Ovary (tissue), 9 donors: ENCODE results near the gene MSLN. TPM values are rescaled to one million over a fixed set of nuclear protein-coding genes. Genes with fewer than 3 reads are reported as not detected.

Experiments
- DNase-seq, 5 donors: peaks; one replicate each; pipeline ENCODE4 v3.0.0-alpha.2; 2019 to 2020
- H3K27ac ChIP-seq, 2 donors: fragments of 200-600 bp; one replicate each; pipeline versions ENCODE4 v1.5.1 to v1.8.0; 2019 to 2022
- H3K27me3 ChIP-seq: fragments of 200-600 bp; one replicate; pipeline ENCODE4 v1.8.0; 2022
- H3K36me3 ChIP-seq: fragments of 200-600 bp; sonication (generic); one replicate; pipeline ENCODE4 v1.5.1; 2019
- H3K4me1 ChIP-seq: one replicate; pipeline ENCODE4 v1.8.1; 2013; ENCODE audit warnings: mild to moderate bottlenecking, moderate library complexity; ENCODE audit not compliant: insufficient read depth
- H3K4me3 ChIP-seq: fragments of 200-600 bp; sonication (generic); one replicate; pipeline ENCODE4 v1.5.1; 2017
- H3K9me3 ChIP-seq, 2 donors: fragments of 200-600 bp in 1 of 2; sonication (generic) in 1 of 2; one replicate each; pipeline versions ENCODE4 v1.5.1 to v1.8.1; 2013 to 2019; ENCODE audit warnings: mild to moderate bottlenecking in 1 of 2, moderate library complexity in 1 of 2
- CTCF ChIP-seq, 3 donors: fragments of 450-650 bp in 2 of 3; fragments of 200-600 bp in 1 of 3; IDR thresholded peaks; one replicate each; pipeline versions ENCODE4 v1.5.1 to v1.8.0; 2016 to 2022; ENCODE audit warnings: antibody characterized with exemption in 3 of 3, mild to moderate bottlenecking in 1 of 3
- EP300 ChIP-seq: sonication (generic); formaldehyde crosslinking; IDR thresholded peaks from one replicate; pipeline ENCODE4 v1.6.1; 2017; ENCODE audit warnings: antibody characterized with exemption
- POLR2A ChIP-seq: fragments of 450-650 bp; IDR thresholded peaks from one replicate; pipeline ENCODE4 v1.6.1; 2017; ENCODE audit warnings: antibody characterized with exemption, mild to moderate bottlenecking, moderate library complexity
- WGBS, 3 donors: extraction: QIAGEN DNeasy Blood & Tissue Kit in 1 of 3; methylation state at CpG; one replicate each; pipeline versions ENCODE4 v1.1.5 to v1.1.7; 2013 to 2017; 5-methylcytosine and 5-hydroxymethylcytosine counted together
- intact Hi-C, 4 donors: fragments of 100-400 bp; cut with DNase I; formaldehyde crosslinking; loops; one replicate each; pipeline versions ENCODE4 v1.11.0 to v1.15.1; 2022 to 2023
- microRNA counts: library from miRNA; unstranded; fragments of <30 nt; microRNA quantifications from one replicate; lab custom pipeline; 2016
- microRNA-seq, 3 donors: library from miRNA; unstranded; fragments of <30 nt; microRNA quantifications; one replicate each; pipeline versions ENCODE4 to v1.2.0, GENCODE V29; 2019 to 2020
- polyA plus RNA-seq, 2 donors: library from polyadenylated mRNA; stranded (reverse); fragments of 200-250 nt in 1 of 2; fragments of 350-450 nt in 1 of 2; fragmentation: Illumina TruSeq in 1 of 2; extraction: RNeasy Lipid Tissue Mini Kit (QIAGEN cat#74804) in 1 of 2; gene quantifications; one replicate each; pipeline ENCODE4 v1.2.3, GENCODE V29; 2013 to 2014
- small RNA-seq: library from RNA; depleted of rRNA; stranded (forward); fragments of <200 nt; gene quantifications from one replicate; pipeline ENCODE3, GENCODE V24; 2016
- total RNA-seq, 7 donors: library from RNA; depleted of rRNA in 2 of 7; stranded (reverse); fragments of >200 nt in 2 of 7; fragmentation: NEBNext Ultra II Directional in 3 of 7; extraction: Animal tissue kit (Norgen Biotek cat#: 25700) in 3 of 7; gene quantifications; one replicate each; pipeline versions ENCODE4 v1.1.0 to v1.2.4, GENCODE V29; 2016 to 2023
- donor health status: DM: no; HTN: no; CAD: no; lungs with moderate emphysema.
- donor health status: DM: no; HTN: no; CAD: no.
- donor health status: Bipolar disorder and iron deficiency.
- donor health status: DM: yes; HTN: yes; CAD: no.
- donor health status: DM: no; HTN: no; CAD: no.
- donor health status: DM: yes; HTN: yes; CAD: no.

MSLN gene
- total and polyA plus RNA-seq, 9 donors = 0.40 to 314 (median 6.1) TPM

DNA sequence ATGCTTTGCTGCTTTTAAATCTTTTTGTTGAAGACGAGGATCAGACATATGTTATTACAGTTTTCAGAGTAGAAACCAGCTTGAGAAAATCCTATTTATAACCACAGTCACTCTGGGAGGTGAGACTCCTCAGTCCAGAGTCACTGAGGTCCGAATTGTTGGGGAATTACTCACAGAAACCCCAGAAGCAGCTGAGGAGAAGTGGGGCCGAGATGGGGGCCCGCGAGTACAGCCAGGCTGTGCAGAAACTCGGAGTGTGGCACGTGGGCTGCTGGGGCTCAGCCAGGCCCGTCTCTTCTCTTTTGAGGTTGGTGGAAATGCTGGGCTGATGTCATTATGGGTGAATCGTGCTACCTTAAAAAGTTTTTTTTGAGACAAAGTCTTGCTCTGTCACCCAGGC is 54.4 kb downstream of the MSLN start:
- no peak overlapping the region for H3K4me3 ChIP-seq
- no peaks in the 10 kb centered on the region for H3K36me3 ChIP-seq
- H3K9me3 ChIP-seq = peaks cover 0 to 5% of the 10 kb centered on the region in 2 donors
- TF ChIP-seq CTCF (IDR thresholded peaks at IDR 0.05) (no peak), POLR2A (no peak), EP300 (no peak)
- WGBS, 3 donors = 66 to 78% (median 68%) methylated on average over 9 of the region's 9 CpGs
- H3K4me1 ChIP-seq = peaks cover 3% of the 10 kb centered on the region
- no peak overlapping the region for H3K27ac ChIP-seq
- intact Hi-C loops = loop anchor here in 3 of 4 donors (5.0 to 10.0 kb wide), 3 partner anchors 240 to 717 kb away; partner anchors contain the start of genes C1QTNF8 (in 1 of the 3) and TMEM204 (in 1 of the 3)
- DNase-seq = no peak
- peaks cover 4% of the 10 kb centered on the region for H3K27me3 ChIP-seq

DNA sequence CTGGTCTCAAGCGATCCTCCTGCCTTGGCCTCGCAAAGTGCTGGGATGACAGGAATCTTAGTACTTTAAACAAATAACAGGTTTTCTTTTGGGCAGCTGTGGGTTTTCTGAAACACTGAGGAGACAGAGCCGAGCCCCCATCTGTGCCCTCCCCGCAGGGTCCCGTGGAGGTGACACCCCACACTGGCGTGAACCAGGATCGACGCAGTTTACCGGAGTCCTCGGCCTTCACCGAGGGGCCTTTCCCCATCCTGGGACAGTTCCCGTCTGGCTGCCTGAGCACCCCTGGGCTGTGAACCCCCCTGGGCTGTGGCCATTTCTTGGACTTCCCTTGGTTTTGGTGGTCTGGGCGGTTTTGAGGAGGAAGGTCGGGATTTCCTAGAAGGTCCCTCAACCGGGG is 55.3 kb downstream of the MSLN start:
- intact Hi-C loops = loop anchor here in 3 of 4 donors (5.0 to 10.0 kb wide), 3 partner anchors 239 to 716 kb away; partner anchors contain the start of genes C1QTNF8 (in 1 of the 3) and TMEM204 (in 1 of the 3)
- H3K4me1 ChIP-seq = peaks cover 3% of the 10 kb centered on the region
- no peak overlapping the region for H3K4me3 ChIP-seq
- DNase-seq = no peak
- 86 to 90% (median 87%) methylated on average over 15 of the region's 15 CpGs for WGBS, 3 donors
- H3K9me3 ChIP-seq = peaks cover 0 to 5% of the 10 kb centered on the region in 2 donors
- TF ChIP-seq EP300 = no peak
- no peak for TF ChIP-seq CTCF (IDR thresholded peaks at IDR 0.05)
- TF ChIP-seq POLR2A = no peak
- no peaks in the 10 kb centered on the region for H3K36me3 ChIP-seq
- H3K27ac ChIP-seq = no peak overlapping the region
- peaks cover 4% of the 10 kb centered on the region for H3K27me3 ChIP-seq

DNA sequence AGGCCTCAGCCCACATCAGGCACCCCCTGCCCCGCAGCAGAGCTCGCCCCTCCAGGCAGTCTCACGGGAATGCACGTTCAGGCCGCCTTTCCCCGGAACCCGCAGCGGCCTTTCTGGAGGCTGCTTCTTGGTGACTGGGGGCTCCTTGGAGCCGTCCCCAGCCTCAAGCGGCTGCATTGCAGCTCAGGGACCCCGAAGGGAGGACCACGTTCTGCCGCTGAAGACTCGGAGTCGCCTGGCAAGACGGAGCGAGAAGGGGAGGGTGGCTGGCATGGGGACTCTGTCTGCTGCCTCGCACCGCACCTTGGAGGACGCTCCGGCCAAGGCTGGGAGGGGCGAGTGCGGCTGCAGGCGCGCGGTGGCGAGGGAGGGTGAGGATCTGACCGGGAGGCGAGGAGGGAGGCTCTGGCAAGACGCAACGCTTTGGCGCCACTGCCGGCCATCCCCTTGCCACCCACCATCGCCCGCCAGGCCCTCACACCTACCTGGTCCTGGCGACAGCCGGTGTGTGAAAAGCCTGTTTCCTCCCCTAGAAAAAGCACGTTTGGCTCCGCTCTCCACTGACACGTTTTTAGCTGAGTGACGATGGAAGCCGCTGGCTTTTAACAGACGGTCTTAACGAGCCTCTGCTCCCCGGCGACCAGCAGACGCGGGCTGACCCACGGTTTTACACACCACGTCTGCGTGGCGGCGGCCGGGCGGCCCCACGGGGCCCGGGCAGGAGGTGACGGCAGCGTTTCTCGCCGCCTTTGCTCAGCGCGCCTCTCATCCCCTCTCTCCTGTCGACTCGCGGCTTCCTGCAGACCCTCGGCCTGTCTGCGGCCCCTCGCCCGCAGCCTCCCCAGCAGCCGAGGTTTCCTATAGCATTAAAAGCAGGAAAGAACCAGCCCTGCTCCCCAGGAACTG is 56.7 kb downstream of the MSLN start:
- no peak overlapping the region for H3K4me3 ChIP-seq
- TF ChIP-seq CTCF (IDR thresholded peaks at IDR 0.05) (no peak), POLR2A (no peak), EP300 (no peak)
- H3K27me3 ChIP-seq = peaks cover 4% of the 10 kb centered on the region
- peaks cover 3% of the 10 kb centered on the region for H3K4me1 ChIP-seq
- no peak for DNase-seq
- WGBS, 3 donors = 38 to 70% (median 44%) methylated on average over 71 of the region's 71 CpGs
- H3K9me3 ChIP-seq = no peaks in the 10 kb centered on the region
- no peak overlapping the region for H3K27ac ChIP-seq
- intact Hi-C loops = loop anchor here in 3 of 4 donors (5.0 to 10.0 kb wide), 3 partner anchors 238 to 715 kb away; partner anchors contain the start of genes C1QTNF8 (in 1 of the 3) and TMEM204 (in 1 of the 3)
- no peaks in the 10 kb centered on the region for H3K36me3 ChIP-seq

DNA sequence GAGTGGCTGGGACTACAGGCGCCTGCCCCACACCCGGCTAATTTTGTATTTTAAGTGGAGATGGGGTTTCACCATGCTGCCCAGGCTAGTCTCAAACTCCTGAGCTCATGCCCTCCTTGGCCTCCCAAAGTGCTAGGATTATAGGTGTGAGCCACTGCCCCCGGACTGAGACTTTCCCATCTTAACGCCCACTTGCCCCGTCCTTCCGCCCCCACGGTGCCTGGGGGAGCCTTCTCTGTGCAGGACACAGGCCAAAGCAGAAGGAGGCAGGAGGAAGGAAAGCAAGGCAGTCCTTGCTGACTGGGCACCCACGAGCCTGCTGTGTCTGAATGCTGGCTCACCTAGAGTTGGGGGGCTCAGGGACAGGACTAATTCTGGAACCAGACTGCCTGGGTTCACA is 57.6 kb downstream of the MSLN start:
- DNase-seq = no peak

More for the DNA sequence above, 57.6 kb downstream of the MSLN start:
- Histone ChIP-seq H3K4me1 (peaks cover 2% of the 10 kb centered on the region), H3K27ac (no peak overlapping the region), H3K4me3 (no peak overlapping the region), H3K27me3 (peaks cover 4% of the 10 kb centered on the region), H3K36me3 (no peaks in the 10 kb centered on the region), H3K9me3 (no peaks in the 10 kb centered on the region)
- WGBS, 3 donors = 71 to 83% (median 76%) methylated on average over 8 of the region's 8 CpGs
- TF ChIP-seq POLR2A = no peak
- TF ChIP-seq EP300 = no peak
- TF ChIP-seq CTCF (IDR thresholded peaks at IDR 0.05) = no peak
- intact Hi-C loops = loop anchor here in 3 of 4 donors (5.0 to 10.0 kb wide), 3 partner anchors 237 to 714 kb away; partner anchors contain the start of genes C1QTNF8 (in 1 of the 3) and TMEM204 (in 1 of the 3)

MicroRNAs within 50 kb of the gene (microRNA counts, 767-probe panel; counts per million panel counts)
- 530 counts per million, percentile 78 among the panel's probes with 10 or more counts for microRNA hsa-miR-662 (lab: Ali Mortazavi, UCI)

Small RNA genes lying within 50 kb of the gene (microRNA-seq; reads per million reads assigned to microRNA genes)
- 0 reads per million in 3 donors for gene MIR662

Small RNA genes lying within 50 kb of the gene (small RNA-seq; reads per million reads assigned to genes)
- not detected for gene MIR662

Other genes starting within 250 kb of the MSLN start
- gene CAPN15, start 233.0 kb upstream of the MSLN start, total RNA-seq = 10 to 100 TPM; 16.9 to 38.9 (median 30.5) TPM
- gene CAPN15, start 233.0 kb upstream of the MSLN start, polyA plus RNA-seq = 10 to 100 TPM in 1 of 2 donors, 1 to 10 TPM in 1; 1.6 to 19.4 TPM
- not detected for gene PRR35, start 200.3 kb upstream of the MSLN start, total RNA-seq
- gene PRR35, start 200.3 kb upstream of the MSLN start, polyA plus RNA-seq = not detected
- gene NHLRC4, start 193.7 kb upstream of the MSLN start, total RNA-seq = 10 to 100 TPM in 1 of 7 donors, 1 to 10 TPM in 6; 3.2 to 15.4 (median 5.0) TPM
- 1 to 10 TPM in 1 of 2 donors, under 1 TPM in 1; 0.53 to 5.9 TPM for gene NHLRC4, start 193.7 kb upstream of the MSLN start, polyA plus RNA-seq
- gene PIGQ, start 190.8 kb upstream of the MSLN start, total RNA-seq = 10 to 100 TPM; 24.1 to 47.7 (median 39.8) TPM
- gene PIGQ, start 190.8 kb upstream of the MSLN start, polyA plus RNA-seq = 10 to 100 TPM in 1 of 2 donors, 1 to 10 TPM in 1; 4.3 to 36.3 TPM
- 10 to 100 TPM; 11.7 to 24.1 (median 21.4) TPM for gene RAB40C, start 170.7 kb upstream of the MSLN start, total RNA-seq
- 10 to 100 TPM in 1 of 2 donors, 1 to 10 TPM in 1; 1.9 to 21.0 TPM for gene RAB40C, start 170.7 kb upstream of the MSLN start, polyA plus RNA-seq
- 1 to 10 TPM in 5 of 7 donors, under 1 TPM in 2; 0.57 to 2.6 (median 1.3) TPM for gene WFIKKN1, start 129.7 kb upstream of the MSLN start, total RNA-seq
- under 1 TPM; 0.10 to 0.59 TPM for gene WFIKKN1, start 129.7 kb upstream of the MSLN start, polyA plus RNA-seq
- gene METTL26, start 124.4 kb upstream of the MSLN start, total RNA-seq = 100 to 1,000 TPM in 2 of 7 donors, 10 to 100 TPM in 5; 61.8 to 139 (median 75.9) TPM
- gene METTL26, start 124.4 kb upstream of the MSLN start, polyA plus RNA-seq = 100 to 1,000 TPM in 1 of 2 donors, 10 to 100 TPM in 1; 12.2 to 113 TPM
- gene MCRIP2, start 118.9 kb upstream of the MSLN start, total RNA-seq = 10 to 100 TPM; 21.5 to 42.3 (median 31.3) TPM
- gene MCRIP2, start 118.9 kb upstream of the MSLN start, polyA plus RNA-seq = 10 to 100 TPM in 1 of 2 donors, under 1 TPM in 1; 0.98 to 22.9 TPM
- gene WDR90, start 111.4 kb upstream of the MSLN start, total RNA-seq = 10 to 100 TPM; 22.4 to 58.2 (median 45.1) TPM
- gene WDR90, start 111.4 kb upstream of the MSLN start, polyA plus RNA-seq = 10 to 100 TPM in 1 of 2 donors, 1 to 10 TPM in 1; 1.4 to 34.9 TPM
- 100 to 1,000 TPM in 1 of 7 donors, 10 to 100 TPM in 6; 44.6 to 100 (median 80.6) TPM for gene RHOT2, start 92.6 kb upstream of the MSLN start, total RNA-seq
- 10 to 100 TPM; 11.6 to 96.6 TPM for gene RHOT2, start 92.6 kb upstream of the MSLN start, polyA plus RNA-seq
- 1 to 10 TPM in 6 of 7 donors, under 1 TPM in 1; 0.50 to 4.3 (median 1.4) TPM for gene RHBDL1, start 85.1 kb upstream of the MSLN start, total RNA-seq
- gene RHBDL1, start 85.1 kb upstream of the MSLN start, polyA plus RNA-seq = under 1 TPM in 1 of 2 donors, not detected in 1; 0.80 TPM
- 100 to 1,000 TPM in 4 of 7 donors, 10 to 100 TPM in 3; 72.3 to 115 (median 102) TPM for gene STUB1, start 80.3 kb upstream of the MSLN start, total RNA-seq
- 100 to 1,000 TPM in 1 of 2 donors, 10 to 100 TPM in 1; 20.1 to 107 TPM for gene STUB1, start 80.3 kb upstream of the MSLN start, polyA plus RNA-seq
- gene JMJD8, start 76.4 kb upstream of the MSLN start, total RNA-seq = 10 to 100 TPM; 36.6 to 73.9 (median 64.0) TPM
- gene JMJD8, start 76.4 kb upstream of the MSLN start, polyA plus RNA-seq = 10 to 100 TPM; 10.2 to 53.8 TPM
- 10 to 100 TPM in 6 of 7 donors, 1 to 10 TPM in 1; 8.4 to 17.3 (median 13.4) TPM for gene WDR24, start 70.3 kb upstream of the MSLN start, total RNA-seq
- 10 to 100 TPM in 1 of 2 donors, under 1 TPM in 1; 0.42 to 10.3 TPM for gene WDR24, start 70.3 kb upstream of the MSLN start, polyA plus RNA-seq
- 1 to 10 TPM in 4 of 7 donors, under 1 TPM in 2, not detected in 1; 0.48 to 2.5 (median 1.4) TPM for gene FBXL16, start 54.9 kb upstream of the MSLN start, total RNA-seq
- gene FBXL16, start 54.9 kb upstream of the MSLN start, polyA plus RNA-seq = under 1 TPM; 0.22 to 0.25 TPM
- 10 to 100 TPM in 5 of 7 donors, 1 to 10 TPM in 2; 4.0 to 57.1 (median 15.7) TPM for gene METRN, start 45.6 kb upstream of the MSLN start, total RNA-seq
- gene METRN, start 45.6 kb upstream of the MSLN start, polyA plus RNA-seq = 1 to 10 TPM in 1 of 2 donors, under 1 TPM in 1; 0.40 to 5.6 TPM
- 10 to 100 TPM; 15.9 to 43.9 (median 26.0) TPM for gene ANTKMT, start 39.6 kb upstream of the MSLN start, total RNA-seq
- gene ANTKMT, start 39.6 kb upstream of the MSLN start, polyA plus RNA-seq = 10 to 100 TPM in 1 of 2 donors, not detected in 1; 13.2 TPM
- 10 to 100 TPM in 1 of 7 donors, 1 to 10 TPM in 4, under 1 TPM in 1, not detected in 1; 0.40 to 44.3 (median 4.7) TPM for gene CCDC78, start 34.3 kb upstream of the MSLN start, total RNA-seq
- gene CCDC78, start 34.3 kb upstream of the MSLN start, polyA plus RNA-seq = under 1 TPM in 1 of 2 donors, not detected in 1; 0.41 TPM
- 10 to 100 TPM in 1 of 7 donors, 1 to 10 TPM in 6; 2.6 to 25.7 (median 3.6) TPM for gene HAGHL, start 33.6 kb upstream of the MSLN start, total RNA-seq
- gene HAGHL, start 33.6 kb upstream of the MSLN start, polyA plus RNA-seq = 1 to 10 TPM in 1 of 2 donors, not detected in 1; 2.6 TPM
- 10 to 100 TPM; 20.8 to 32.5 (median 22.2) TPM for gene CIAO3, start 19.7 kb upstream of the MSLN start, total RNA-seq
- gene CIAO3, start 19.7 kb upstream of the MSLN start, polyA plus RNA-seq = 10 to 100 TPM in 1 of 2 donors, 1 to 10 TPM in 1; 8.5 to 18.0 TPM
- gene RPUSD1, start 27.6 kb downstream of the MSLN start, total RNA-seq = 10 to 100 TPM; 11.1 to 18.6 (median 16.1) TPM
- 10 to 100 TPM in 1 of 2 donors, not detected in 1; 13.1 TPM for gene RPUSD1, start 27.6 kb downstream of the MSLN start, polyA plus RNA-seq
- gene CHTF18, start 27.9 kb downstream of the MSLN start, total RNA-seq = 10 to 100 TPM in 6 of 7 donors, 1 to 10 TPM in 1; 8.5 to 25.5 (median 18.7) TPM
- 10 to 100 TPM in 1 of 2 donors, under 1 TPM in 1; 0.32 to 21.7 TPM for gene CHTF18, start 27.9 kb downstream of the MSLN start, polyA plus RNA-seq
- gene GNG13, start 40.0 kb downstream of the MSLN start, total RNA-seq = not detected
- gene GNG13, start 40.0 kb downstream of the MSLN start, polyA plus RNA-seq = not detected
- 10 to 100 TPM; 18.7 to 31.9 (median 23.8) TPM for gene LMF1, start 210.2 kb downstream of the MSLN start, total RNA-seq
- gene LMF1, start 210.2 kb downstream of the MSLN start, polyA plus RNA-seq = 10 to 100 TPM in 1 of 2 donors, 1 to 10 TPM in 1; 7.8 to 17.8 TPM
- under 1 TPM; 0.08 to 0.48 (median 0.32) TPM for gene SOX8, start 221.0 kb downstream of the MSLN start, total RNA-seq
- gene SOX8, start 221.0 kb downstream of the MSLN start, polyA plus RNA-seq = under 1 TPM; 0.25 to 0.52 TPM